ENCODE data around the gene DOP1A. TPM values are rescaled to one million over a fixed set of nuclear protein-coding genes. Genes with fewer than 3 reads are reported as not detected.

DOP1A gene
- total RNA-seq, result 10 to 100 TPM; 30.6 to 43.5 (median 37.9) TPM

- Histone ChIP-seq H3K4me1 (peaks cover 0 to 57% (median 7%) of the 10 kb centered on the region in 4 donors), H3K36me3 (no peaks in the 10 kb centered on the region), H3K27ac (peak within 1 kb of the TSS; percentile 76 to 90 (median 88)), H3K4me3 (peak within 1 kb of the TSS; percentile 75 to 96 (median 87)), H3K9me3 (no peaks in the 10 kb centered on the region), H3K27me3 (no peaks in the 10 kb centered on the region)
- DNase-seq (ENCODE audit: low spot score in 2 of 2), result peak; percentile 90 to 95
- TF ChIP-seq POLR2A (IDR thresholded peaks at IDR 0.05) (peak; percentile 29 to 65), EP300 (IDR thresholded peaks at IDR 0.05) (peak; percentile 42 to 83), CTCF (IDR thresholded peaks at IDR 0.05) (peak; percentile 85 to 98 (median 93))
- WGBS, 2 donors, result 1% methylated on average over 42 to 67 of the region's 78 CpGs
Measured at GRCh38 chr6:83067448-83068439, at the start of gene DOP1A. TSS of gene DOP1A (plus strand) at chr6:83067671. CDS start at chr6:83096978, 29,307 bp downstream.

- WGBS, 2 donors, result 95 to 96% methylated on average over 4 of the region's 4 CpGs
- peaks cover 0 to 80% (median 0%) of the 10 kb centered on the region in 3 donors for H3K36me3 ChIP-seq
- H3K27ac ChIP-seq, result no peak overlapping the region
- peaks cover 0 to 10% (median 0%) of the 10 kb centered on the region in 4 donors for H3K9me3 ChIP-seq
- H3K4me3 ChIP-seq, result no peak overlapping the region
- TF ChIP-seq EP300 (IDR thresholded peaks at IDR 0.05) (no peak), POLR2A (IDR thresholded peaks at IDR 0.05) (no peak), CTCF (IDR thresholded peaks at IDR 0.05) (no peak)
- no peaks in the 10 kb centered on the region for H3K4me1 ChIP-seq
- no peak for DNase-seq (ENCODE audit: low spot score in 2 of 2)
- no peaks in the 10 kb centered on the region for H3K27me3 ChIP-seq
Measured at GRCh38 chr6:83019741-83020140, 47.7 kb upstream of the DOP1A start.

- peaks cover 5 to 53% (median 6%) of the 10 kb centered on the region in 3 donors for H3K36me3 ChIP-seq
- no peak for DNase-seq (ENCODE audit: low spot score in 2 of 2)
- TF ChIP-seq POLR2A (IDR thresholded peaks at IDR 0.05) (no peak), CTCF (IDR thresholded peaks at IDR 0.05) (no peak), EP300 (IDR thresholded peaks at IDR 0.05) (no peak)
- H3K27me3 ChIP-seq, result no peaks in the 10 kb centered on the region
- H3K4me1 ChIP-seq, result no peaks in the 10 kb centered on the region
- no peak overlapping the region for H3K4me3 ChIP-seq
- peaks cover 0 to 15% (median 0%) of the 10 kb centered on the region in 4 donors for H3K9me3 ChIP-seq
- H3K27ac ChIP-seq, result no peak overlapping the region
- WGBS, 2 donors, result 98% methylated on average over 6 of the region's 6 CpGs
Measured at GRCh38 chr6:83031689-83032088, 35.8 kb upstream of the DOP1A start.

GRCh38 chr6:83038246-83038645, 29.2 kb upstream of the DOP1A start:
- WGBS, 2 donors, result 96 to 97% methylated on average over 2 of the region's 2 CpGs
- no peak for TF ChIP-seq EP300 (IDR thresholded peaks at IDR 0.05)
- TF ChIP-seq POLR2A (IDR thresholded peaks at IDR 0.05), result no peak
- no peak for TF ChIP-seq CTCF (IDR thresholded peaks at IDR 0.05)
- H3K27me3 ChIP-seq, result no peaks in the 10 kb centered on the region

More at GRCh38 chr6:83038246-83038645, 29.2 kb upstream of the DOP1A start:
- Histone ChIP-seq H3K36me3 (peaks cover 0 to 19% (median 0%) of the 10 kb centered on the region in 3 donors), H3K9me3 (no peaks in the 10 kb centered on the region), H3K27ac (no peak overlapping the region), H3K4me1 (no peaks in the 10 kb centered on the region), H3K4me3 (no peak overlapping the region)
- no peak for DNase-seq (ENCODE audit: low spot score in 2 of 2)

All from tibial nerve (tissue), 4 donors.